Left lobe of liver (tissue), 2 donors: ENCODE results near the gene NFKB1. TPM values are rescaled to one million over a fixed set of nuclear protein-coding genes. Genes with fewer than 3 reads are reported as not detected.

ENCODE experiments used
- ATAC-seq: fragments of 200-7000 bp; cut with Tn5 transposase; one replicate; pipeline ENCODE4 v1.9.1; 2020; ENCODE audit warnings: mild to moderate bottlenecking, moderate library complexity
- DNase-seq: peaks from one replicate; pipeline ENCODE4 v3.0.0-alpha.2; 2020; ENCODE audit warnings: low spot score
- total RNA-seq: library from RNA; stranded (reverse); gene quantifications from one replicate; pipeline ENCODE4 v1.2.1, GENCODE V29; 2021
- donor health status: DM: no; HTN: no; CAD: no; lungs with moderate emphysema.
- donor health status: DM: no; HTN: yes; CAD: no.

NFKB1 gene
- total RNA-seq, 1 donor from 2014 or later: 15.6 TPM

- ATAC-seq (no peak), DNase-seq (no peak)
These were observed 122.5 kb downstream of the NFKB1 start for GRCh38 chr4:102623622-102624021.

GRCh38 chr4:102624505-102624904 lies 123.3 kb downstream of the NFKB1 start:
- no peak for DNase-seq
- no peak for ATAC-seq

- ATAC-seq (peak; percentile 67), DNase-seq (no peak)
These were observed 124.2 kb downstream of the NFKB1 start for GRCh38 chr4:102625232-102625930.

GRCh38 chr4:102627831-102628523 lies 126.8 kb downstream of the NFKB1 start:
- DNase-seq: no peak
- peak; percentile 36 for ATAC-seq

GRCh38 chr4:102629673-102630072 lies 128.5 kb downstream of the NFKB1 start:
- ATAC-seq (no peak), DNase-seq (no peak)

GRCh38 chr4:102631616-102632015 lies 130.5 kb downstream of the NFKB1 start:
- ATAC-seq (peak; percentile 75), DNase-seq (no peak)

- DNase-seq (no peak), ATAC-seq (no peak)
These were observed 131.3 kb downstream of the NFKB1 start for GRCh38 chr4:102632241-102633065.

GRCh38 chr4:102633100-102633499 lies 131.9 kb downstream of the NFKB1 start:
- peak; percentile 62 for DNase-seq
- ATAC-seq: peak; percentile 93

- DNase-seq: no peak
- ATAC-seq: no peak
These were observed 136.2 kb downstream of the NFKB1 start for GRCh38 chr4:102637391-102637790.

- DNase-seq (no peak), ATAC-seq (no peak)
These were observed 137.5 kb downstream of the NFKB1 start for GRCh38 chr4:102638621-102639020.

GRCh38 chr4:102639598-102639997 lies 138.4 kb downstream of the NFKB1 start:
- ATAC-seq (no peak), DNase-seq (no peak)

- ATAC-seq: no peak
- no peak for DNase-seq
These were observed 139.5 kb downstream of the NFKB1 start for GRCh38 chr4:102640669-102641068.

- DNase-seq (no peak), ATAC-seq (no peak)
These were observed 140.6 kb downstream of the NFKB1 start for GRCh38 chr4:102641793-102642192.

- DNase-seq (no peak), ATAC-seq (no peak)
These were observed 141.6 kb downstream of the NFKB1 start for GRCh38 chr4:102642631-102643298.

GRCh38 chr4:102647117-102647516 lies 146.0 kb downstream of the NFKB1 start:
- DNase-seq: no peak
- ATAC-seq: no peak

GRCh38 chr4:102657206-102657605 lies 156.0 kb downstream of the NFKB1 start:
- no peak for ATAC-seq

GRCh38 chr4:102663073-102663472 lies 161.9 kb downstream of the NFKB1 start:
- ATAC-seq (no peak), DNase-seq (no peak)

More at GRCh38 chr4:102657206-102657605, 156.0 kb downstream of the NFKB1 start:
- no peak for DNase-seq

GRCh38 chr4:102665527-102665926 lies 164.4 kb downstream of the NFKB1 start:
- no peak for ATAC-seq
- no peak for DNase-seq
